Mononuclear cell (primary cell): ENCODE measurements around the gene OSMR. TPM values are rescaled to one million over a fixed set of nuclear protein-coding genes. Genes with fewer than 3 reads are reported as not detected.

Experiments used
- H3K27me3 ChIP-seq: 2 replicates; pipeline ENCODE4 v1.6.0; 2011; ENCODE audit warnings: low read length, control low read depth; ENCODE audit not compliant: insufficient read depth
- H3K4me1 ChIP-seq: 2 replicates; pipeline ENCODE4 v1.5.1; 2011; ENCODE audit warnings: mild to moderate bottlenecking, low read length, control low read depth; ENCODE audit not compliant: insufficient read depth
- H3K4me3 ChIP-seq: 2 replicates; pipeline ENCODE4 v1.5.1; 2011; ENCODE audit warnings: mild to moderate bottlenecking, low read length, moderate library complexity
- H3K9me3 ChIP-seq: 2 replicates; pipeline ENCODE4 v1.5.1; 2011; ENCODE audit warnings: low read depth, mild to moderate bottlenecking, control low read depth, low read length
- total RNA-seq: library from RNA; depleted of rRNA; stranded (reverse); fragments of >200 nt; gene quantifications from one replicate; pipeline ENCODE4 v1.2.3, GENCODE V29; 2012

OSMR gene
- total RNA-seq, 1 donor = not detected

DNA sequence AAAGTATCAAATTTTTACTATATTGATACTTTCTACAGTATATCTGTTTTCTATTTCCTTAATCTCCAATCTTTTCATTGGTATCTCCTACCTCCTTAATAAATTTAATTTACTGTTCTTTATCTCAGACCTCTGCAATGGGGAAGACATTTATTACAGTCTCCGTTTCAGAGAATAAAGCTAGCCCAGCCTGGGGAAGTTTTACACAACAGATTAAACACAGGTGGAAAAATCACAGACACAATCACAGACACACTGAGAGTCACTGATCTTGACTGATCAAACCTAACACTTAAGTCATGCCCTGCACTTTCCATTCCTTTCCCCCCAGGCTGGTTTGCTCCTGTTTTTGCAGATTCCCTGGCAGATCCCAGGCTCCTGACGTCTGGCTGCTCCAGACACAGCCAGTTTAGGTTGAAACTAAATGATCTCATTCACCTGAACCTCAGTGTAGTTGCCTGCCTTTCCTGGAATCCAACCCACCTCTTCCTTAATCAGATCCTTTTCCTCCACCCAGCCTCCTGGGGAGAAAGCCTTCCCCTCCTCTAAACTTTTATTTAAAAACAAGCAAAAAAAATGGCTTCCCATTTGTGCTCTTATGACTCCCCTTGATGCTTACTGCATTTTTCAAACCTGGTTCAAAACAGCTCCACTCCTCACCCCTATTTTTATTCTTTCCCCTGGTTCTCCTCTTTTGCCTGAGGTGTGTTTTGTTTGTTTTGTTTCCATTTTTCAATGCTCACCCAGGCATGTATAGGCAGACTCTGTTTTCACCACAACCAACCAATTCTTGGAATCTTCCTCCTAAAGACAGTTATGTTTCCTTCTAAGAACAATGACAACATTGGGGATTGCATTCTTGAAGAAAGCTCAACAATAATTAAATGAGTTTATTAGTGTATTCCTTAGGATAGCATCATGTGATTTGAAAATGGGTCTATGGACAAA, 29.5 kb upstream of the OSMR start:
- Histone ChIP-seq H3K9me3 (no peaks in the 10 kb centered on the region), H3K4me1 (no peaks in the 10 kb centered on the region), H3K27me3 (peaks cover 13% of the 10 kb centered on the region), H3K4me3 (no peak overlapping the region)

DNA sequence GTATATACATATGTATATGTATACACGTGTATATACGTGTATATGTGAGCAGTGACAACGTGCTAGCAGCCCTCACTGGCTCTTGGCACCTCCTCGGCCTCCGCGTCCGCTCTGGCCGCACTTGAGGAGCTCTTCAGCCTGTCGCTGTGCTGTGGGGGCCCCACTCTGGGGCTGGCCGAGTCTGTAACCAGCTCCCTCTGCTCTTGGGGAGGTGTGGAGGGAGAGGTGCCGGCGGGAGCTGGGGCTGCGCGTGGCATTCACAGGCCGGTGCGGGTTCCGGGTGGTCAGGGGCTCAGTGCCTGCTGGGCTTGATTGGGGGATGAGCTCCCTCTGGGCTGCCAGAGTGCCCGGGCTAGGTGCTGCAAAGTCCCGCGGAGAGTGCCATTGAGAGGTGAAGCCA, 24.1 kb upstream of the OSMR start:
- Histone ChIP-seq H3K4me3 (no peak overlapping the region), H3K4me1 (no peaks in the 10 kb centered on the region), H3K27me3 (peaks cover 10% of the 10 kb centered on the region), H3K9me3 (no peaks in the 10 kb centered on the region)

DNA sequence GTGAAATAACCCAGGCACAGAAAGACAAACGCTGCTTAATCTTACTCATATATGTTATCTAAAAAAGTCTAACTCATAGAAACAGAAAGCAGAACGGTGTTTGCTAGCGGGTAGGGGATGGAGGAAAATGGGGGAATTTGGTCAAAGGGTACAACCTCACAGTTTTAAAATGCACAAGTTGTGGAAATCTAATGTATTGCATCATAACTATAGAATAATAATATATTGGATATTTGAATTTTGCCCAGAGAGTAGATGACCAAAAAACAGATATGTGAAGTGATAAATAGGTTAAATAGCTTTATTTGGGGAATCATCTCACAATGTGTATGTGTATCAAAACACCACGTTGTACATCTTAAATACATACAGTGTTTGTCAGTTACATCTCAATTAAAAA, 22.3 kb upstream of the OSMR start:
- H3K27me3 ChIP-seq = peaks cover 7% of the 10 kb centered on the region
- H3K4me3 ChIP-seq = no peak overlapping the region
- H3K9me3 ChIP-seq = no peaks in the 10 kb centered on the region
- H3K4me1 ChIP-seq = no peaks in the 10 kb centered on the region

DNA sequence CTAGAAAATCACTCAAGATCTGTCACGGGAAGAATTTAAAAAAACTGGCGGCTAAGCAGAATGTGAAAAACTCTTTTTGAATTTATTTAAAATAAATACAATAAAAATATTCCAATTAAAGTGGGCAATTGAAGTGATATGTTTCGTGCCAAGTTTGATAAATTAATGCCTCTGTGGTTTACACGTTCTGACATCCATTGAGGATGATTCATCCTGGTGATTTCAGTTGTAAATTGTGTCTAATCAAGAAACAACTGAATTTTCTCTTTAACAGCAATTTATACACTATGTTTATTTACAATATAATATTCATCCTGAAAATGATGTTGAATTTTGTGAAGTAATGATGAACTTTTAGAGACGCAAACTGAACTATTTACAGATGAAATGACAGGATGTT, 21.0 kb upstream of the OSMR start:
- no peaks in the 10 kb centered on the region for H3K9me3 ChIP-seq
- H3K27me3 ChIP-seq = peaks cover 5% of the 10 kb centered on the region
- no peaks in the 10 kb centered on the region for H3K4me1 ChIP-seq

DNA sequence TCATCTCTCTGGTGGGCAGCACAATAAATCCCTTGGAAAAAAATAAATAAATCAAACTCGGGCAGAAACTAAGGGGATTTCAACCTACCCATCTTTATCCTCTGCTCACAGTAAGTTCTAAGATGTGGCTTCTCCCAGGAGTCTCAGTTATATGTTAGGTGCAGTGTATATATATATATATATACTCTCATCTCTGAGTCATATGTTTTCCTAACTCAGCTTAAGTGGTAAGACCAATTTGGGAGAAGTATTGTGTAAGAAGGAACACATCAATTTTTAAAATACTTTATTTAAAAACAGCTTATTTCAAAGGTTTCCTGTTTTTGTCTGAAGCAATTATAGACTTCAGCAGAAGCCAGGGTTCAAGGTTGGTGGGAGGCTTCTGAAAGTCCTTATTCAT, 20.3 kb upstream of the OSMR start:
- H3K4me3 ChIP-seq = no peak overlapping the region
- H3K27me3 ChIP-seq = peaks cover 5% of the 10 kb centered on the region
- H3K4me1 ChIP-seq = no peaks in the 10 kb centered on the region
- H3K9me3 ChIP-seq = no peaks in the 10 kb centered on the region

More for the DNA sequence above, 21.0 kb upstream of the OSMR start:
- H3K4me3 ChIP-seq = no peak overlapping the region

DNA sequence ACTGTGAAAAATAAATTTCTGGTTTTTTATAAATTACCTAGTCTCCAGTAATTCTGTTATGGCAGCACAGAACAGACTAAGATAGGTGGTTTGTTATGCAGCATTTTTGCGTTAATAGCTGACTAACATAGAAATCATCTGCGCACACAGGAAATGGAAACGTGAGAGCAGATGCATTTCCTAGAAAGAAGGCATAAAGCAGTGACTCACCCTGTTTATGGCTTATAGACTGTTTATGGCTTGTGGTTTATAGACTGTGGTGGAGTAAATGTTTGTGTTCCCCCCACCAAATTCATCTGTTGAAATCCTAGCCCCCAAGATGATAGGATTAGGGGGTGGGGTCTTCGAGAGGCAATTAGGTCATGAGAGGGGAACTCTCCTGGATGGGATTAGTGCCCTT, 18.3 kb upstream of the OSMR start:
- Histone ChIP-seq H3K4me1 (no peaks in the 10 kb centered on the region), H3K27me3 (peaks cover 5% of the 10 kb centered on the region), H3K9me3 (no peaks in the 10 kb centered on the region), H3K4me3 (no peak overlapping the region)

DNA sequence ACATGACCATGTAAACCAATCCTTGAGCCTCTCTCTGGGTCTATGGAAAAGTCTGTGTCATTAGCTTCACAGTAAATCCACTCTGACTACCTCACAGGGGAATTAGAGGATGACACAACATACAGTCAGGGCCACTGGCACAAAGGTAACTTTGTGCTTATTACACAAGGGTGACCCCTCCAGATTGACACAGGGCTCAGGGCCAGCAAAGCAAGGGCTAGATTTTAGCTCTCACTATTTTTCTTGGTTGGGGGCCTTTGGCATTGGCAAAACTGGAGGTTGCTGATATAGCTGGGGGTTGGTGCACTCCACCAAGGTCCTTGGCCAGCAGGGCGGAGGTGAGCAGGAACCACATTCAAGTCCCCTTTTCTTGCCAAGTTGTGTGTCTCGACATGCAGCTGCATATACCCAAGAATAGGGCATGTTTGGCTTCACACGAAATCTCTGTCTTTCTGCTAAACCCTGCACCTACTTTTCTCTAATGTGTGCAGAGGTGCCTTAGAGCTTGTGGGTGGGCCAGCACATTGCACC, 15.2 kb upstream of the OSMR start:
- H3K27me3 ChIP-seq = peaks cover 5% of the 10 kb centered on the region
- H3K4me3 ChIP-seq = no peak overlapping the region
- H3K9me3 ChIP-seq = no peaks in the 10 kb centered on the region

DNA sequence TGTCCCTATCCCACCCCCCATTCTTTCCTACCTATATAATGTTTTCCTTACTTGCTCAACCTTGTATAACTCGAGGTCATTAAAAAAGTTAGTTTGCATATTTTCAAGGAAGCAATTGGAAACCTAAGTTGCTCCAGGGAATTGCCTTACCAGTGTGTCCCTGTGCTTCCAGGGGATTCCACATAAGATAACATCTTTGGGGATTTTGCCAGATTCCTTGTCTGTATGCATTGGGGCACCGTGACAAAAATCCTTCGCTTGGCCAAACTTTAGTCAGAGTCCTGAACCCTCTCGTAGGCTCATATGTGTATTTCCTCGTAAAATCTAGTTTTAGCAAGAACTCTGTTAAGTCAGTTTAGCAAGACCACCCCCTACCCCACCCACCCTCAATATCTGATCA, 14.7 kb upstream of the OSMR start:
- Histone ChIP-seq H3K9me3 (no peaks in the 10 kb centered on the region), H3K4me1 (no peaks in the 10 kb centered on the region), H3K27me3 (peaks cover 7% of the 10 kb centered on the region), H3K4me3 (no peak overlapping the region)

More for the DNA sequence above, 15.2 kb upstream of the OSMR start:
- H3K4me1 ChIP-seq = no peaks in the 10 kb centered on the region

DNA sequence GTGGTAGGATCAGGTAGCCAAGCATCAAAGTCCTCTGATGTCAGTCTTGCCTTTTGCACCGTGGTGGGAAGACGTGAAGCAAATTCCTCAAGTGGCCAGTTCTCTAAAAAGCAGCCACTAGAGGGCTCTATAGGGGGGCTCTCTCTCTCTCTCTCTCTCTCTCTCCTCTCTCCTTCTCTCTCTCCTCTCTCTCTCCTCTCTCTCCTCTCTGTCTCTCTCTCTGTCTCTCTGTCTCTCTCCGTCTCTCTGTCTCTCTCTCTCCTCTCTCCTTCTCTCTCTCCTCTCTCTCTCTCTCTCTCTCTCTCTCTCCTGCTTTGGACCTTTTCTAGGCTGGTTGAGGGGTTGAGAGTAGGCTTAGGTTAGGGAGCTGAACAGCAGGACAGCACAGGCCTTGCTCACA, 13.9 kb upstream of the OSMR start:
- Histone ChIP-seq H3K27me3 (peaks cover 7% of the 10 kb centered on the region), H3K9me3 (no peaks in the 10 kb centered on the region), H3K4me1 (no peaks in the 10 kb centered on the region), H3K4me3 (no peak overlapping the region)

DNA sequence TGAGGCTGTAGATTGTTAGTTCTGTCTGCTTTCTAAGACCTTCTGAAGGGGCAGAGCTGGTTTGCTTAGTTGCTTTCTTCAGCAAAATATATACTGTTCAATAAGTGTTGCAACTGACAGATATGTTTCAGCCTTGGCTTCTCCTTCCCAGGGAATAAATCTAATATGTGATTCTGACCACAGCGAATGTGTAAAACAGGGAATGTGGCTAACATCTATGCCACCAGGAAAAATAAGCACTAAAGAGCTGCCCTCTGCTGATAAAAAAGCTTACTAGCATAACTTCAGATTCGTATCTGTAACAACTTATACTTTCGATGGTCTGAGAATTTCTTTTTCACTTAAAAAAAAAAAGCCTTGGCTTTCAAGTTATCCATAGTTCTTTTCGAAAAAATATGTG, 13.0 kb upstream of the OSMR start:
- Histone ChIP-seq H3K4me1 (no peaks in the 10 kb centered on the region), H3K27me3 (peaks cover 3% of the 10 kb centered on the region), H3K4me3 (no peak overlapping the region), H3K9me3 (no peaks in the 10 kb centered on the region)

DNA sequence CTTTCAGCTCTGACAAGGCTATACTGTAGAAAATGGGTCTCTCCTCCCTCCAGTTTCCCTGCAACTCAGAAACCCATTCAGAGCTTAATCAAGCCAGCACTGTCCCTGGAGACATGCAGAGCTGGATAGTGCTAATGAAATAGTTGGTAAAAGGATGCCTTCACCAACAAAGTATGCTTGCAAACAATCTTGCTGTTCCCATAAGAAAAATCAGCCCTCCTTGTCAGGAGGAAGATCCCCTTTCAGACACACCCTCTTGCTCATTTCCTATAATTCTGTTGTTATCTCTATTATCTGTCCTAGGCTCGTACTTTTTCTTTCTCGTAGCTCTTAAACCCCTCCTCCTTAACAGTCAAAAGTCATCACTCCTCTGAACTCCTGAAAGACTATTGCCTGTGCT, 9.9 kb upstream of the OSMR start:
- Histone ChIP-seq H3K4me3 (no peak overlapping the region), H3K27me3 (peaks cover 19% of the 10 kb centered on the region), H3K9me3 (no peaks in the 10 kb centered on the region), H3K4me1 (no peaks in the 10 kb centered on the region)

DNA sequence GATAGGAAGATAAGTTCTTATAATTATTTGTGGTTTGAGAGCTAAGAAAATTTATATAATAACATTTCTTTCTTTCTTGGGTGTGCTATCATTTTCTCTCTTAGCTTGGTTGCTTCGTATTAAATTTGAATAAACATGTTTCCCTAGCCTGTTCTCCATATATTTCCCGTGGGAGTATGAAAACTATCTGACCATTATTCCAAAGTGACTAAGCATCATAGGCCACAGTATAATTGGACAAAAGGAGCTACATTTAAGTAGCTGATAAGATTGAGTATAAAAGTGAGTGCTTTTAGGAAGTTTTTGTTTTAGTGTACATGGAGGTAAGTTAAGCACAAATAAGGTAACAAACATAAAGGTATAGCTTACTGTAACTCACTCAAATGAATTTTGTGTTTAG, 8.4 kb upstream of the OSMR start:
- Histone ChIP-seq H3K4me3 (no peak overlapping the region), H3K9me3 (no peaks in the 10 kb centered on the region), H3K4me1 (no peaks in the 10 kb centered on the region), H3K27me3 (peaks cover 28% of the 10 kb centered on the region)

DNA sequence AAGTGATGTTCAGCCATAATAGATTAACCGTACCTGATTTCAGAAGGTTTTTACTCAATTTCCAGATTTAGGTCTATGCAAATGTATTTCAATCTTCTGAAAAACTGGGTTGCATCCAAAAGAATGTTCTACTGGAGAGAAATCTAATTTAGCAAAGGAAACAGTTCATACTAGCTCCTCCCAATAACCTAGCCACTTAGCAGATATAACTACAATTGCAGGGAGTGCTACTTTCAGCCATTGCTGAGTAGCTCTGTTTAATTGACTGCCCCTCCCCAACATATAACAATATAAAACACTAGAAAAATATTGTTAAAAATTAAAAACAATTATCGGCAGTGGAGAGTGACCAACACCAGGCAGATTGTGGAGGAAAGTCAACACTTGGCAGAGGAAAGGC, 7.9 kb upstream of the OSMR start:
- no peak overlapping the region for H3K4me3 ChIP-seq
- no peaks in the 10 kb centered on the region for H3K9me3 ChIP-seq
- no peaks in the 10 kb centered on the region for H3K4me1 ChIP-seq

DNA sequence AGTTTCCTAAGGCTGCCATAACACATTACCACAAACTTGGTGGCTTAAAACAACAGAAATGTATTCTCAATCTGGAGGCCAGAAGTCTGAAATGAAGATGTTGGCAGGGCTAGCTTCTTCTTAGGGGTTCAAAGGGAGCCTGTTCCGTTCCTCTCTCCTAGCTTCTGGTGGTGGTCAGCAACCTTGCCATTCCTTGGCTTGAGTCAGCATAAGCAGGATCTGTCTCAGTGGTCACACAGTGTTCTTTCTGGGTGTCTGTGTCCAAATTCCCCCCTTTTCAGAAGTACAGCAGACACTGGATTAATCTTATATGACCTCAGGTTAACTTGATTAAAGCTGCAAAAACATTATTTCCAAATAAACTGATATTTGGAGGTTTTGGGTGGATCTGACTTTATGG, 2.1 kb upstream of the OSMR start:
- peaks cover 65% of the 10 kb centered on the region for H3K27me3 ChIP-seq
- no peak overlapping the region for H3K4me3 ChIP-seq
- H3K9me3 ChIP-seq = no peaks in the 10 kb centered on the region
- peaks cover 3% of the 10 kb centered on the region for H3K4me1 ChIP-seq

More for the DNA sequence above, 7.9 kb upstream of the OSMR start:
- H3K27me3 ChIP-seq = peaks cover 28% of the 10 kb centered on the region

DNA sequence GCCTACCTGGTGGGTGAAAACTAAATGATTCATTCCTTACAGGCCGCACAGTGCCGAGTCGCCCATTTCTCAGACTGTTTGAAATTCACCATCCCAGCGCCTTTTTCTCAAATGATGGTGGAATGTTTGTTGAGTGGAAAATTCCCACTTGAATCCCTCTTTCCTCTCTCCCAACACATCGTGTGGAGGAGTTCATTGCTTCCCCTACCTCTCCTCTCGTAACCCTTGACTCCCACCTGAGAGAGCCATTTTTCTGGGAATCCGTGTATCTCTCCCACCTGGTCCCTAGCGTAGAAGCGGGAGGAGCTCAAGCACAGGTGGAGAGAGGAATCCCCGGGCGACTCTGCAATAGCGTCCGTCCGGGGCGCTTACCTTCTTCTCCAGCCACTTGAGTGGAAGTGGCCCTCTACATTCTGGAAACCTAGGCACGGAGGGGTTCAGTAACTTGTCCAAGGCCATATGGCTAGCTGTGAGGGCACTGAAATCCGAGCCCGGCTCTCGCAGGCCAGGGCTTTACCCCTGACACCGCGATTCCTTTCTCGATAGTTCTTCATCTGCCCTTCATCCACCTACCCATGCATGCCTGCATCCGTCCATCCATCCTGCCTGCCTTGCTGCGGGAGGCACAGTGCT, 683 bp downstream of the OSMR start:
- Histone ChIP-seq H3K27me3 (peaks cover 62% of the 10 kb centered on the region), H3K4me3 (no peak overlapping the region), H3K4me1 (peaks cover 3% of the 10 kb centered on the region), H3K9me3 (no peaks in the 10 kb centered on the region)
